MCF 10A (cell line): ENCODE results near the gene ZNF652. TPM values are rescaled to one million over a fixed set of nuclear protein-coding genes. Genes with fewer than 3 reads are reported as not detected.

Experiments used
- BruUV-seq: library from RNA; stranded (reverse); fragments of 400-500 nt; replicated peaks from 2 replicates; lab custom pipeline; 2021; lab: Mats Ljungman, UMichigan
- CTCF ChIA-PET: fragments of 300-600 bp; sonication (Branson Sonifier 250); formaldehyde crosslinking; extraction: SDS; loops from one replicate; lab custom pipeline; 2021; ENCODE audit warnings: antibody characterized with exemption, inconsistent platforms; lab: Yijun Ruan, JAX
- POLR2A ChIA-PET: fragments of 300-600, 350-650 bp; sonication (Branson Sonifier 250); formaldehyde crosslinking; extraction: SDS; loops from one replicate; lab custom pipeline; 2020; ENCODE audit warnings: antibody characterized with exemption, inconsistent platforms; lab: Yijun Ruan, JAX
- DNase-seq: peaks from one replicate; pipeline ENCODE4 v3.0.0-alpha.2; 2018; ENCODE audit not compliant: unreplicated experiment
- H3K27ac Mint-ChIP-seq: one replicate; pipeline ENCODE4 v1.8.0; 2022; ENCODE audit warnings: mild to moderate bottlenecking, low read depth, mixed read lengths; ENCODE audit not compliant: unreplicated experiment
- H3K27me3 Mint-ChIP-seq: one replicate; pipeline ENCODE4 v1.8.0; 2022; ENCODE audit warnings: mixed read lengths; ENCODE audit not compliant: insufficient read depth, unreplicated experiment
- H3K36me3 Mint-ChIP-seq: one replicate; pipeline ENCODE4 v1.8.0; 2022; ENCODE audit warnings: mild to moderate bottlenecking, moderate library complexity, mixed read lengths; ENCODE audit not compliant: insufficient read depth, unreplicated experiment
- H3K4me1 Mint-ChIP-seq: one replicate; pipeline ENCODE4 v1.8.0; 2022; ENCODE audit warnings: mixed read lengths; ENCODE audit not compliant: insufficient read depth, unreplicated experiment
- H3K4me3 Mint-ChIP-seq: one replicate; pipeline ENCODE4 v1.8.0; 2022; ENCODE audit warnings: mild to moderate bottlenecking, moderate library complexity, mixed read lengths; ENCODE audit not compliant: unreplicated experiment
- H3K9me3 Mint-ChIP-seq: one replicate; pipeline ENCODE4 v1.8.0; 2022; ENCODE audit warnings: mixed read lengths; ENCODE audit not compliant: unreplicated experiment
- CTCF ChIP-seq: fragments of 200-600 bp; IDR thresholded peaks from one replicate; pipeline ENCODE4 v1.8.0; 2022; ENCODE audit warnings: antibody characterized with exemption, mild to moderate bottlenecking; ENCODE audit not compliant: unreplicated experiment
- intact Hi-C: fragments of 100-400 bp; cut with micrococcal nuclease; formaldehyde crosslinking; loops from 2 replicates; pipeline ENCODE4 v1.14.1; 2022
- total RNA-seq: library from RNA; stranded (reverse); gene quantifications from 2 replicates; pipeline ENCODE4 v1.2.3, GENCODE V29; 2022

The ZNF652 gene
- total RNA-seq, 1 experiment from 2014 or later, result 18.8 TPM

DNA sequence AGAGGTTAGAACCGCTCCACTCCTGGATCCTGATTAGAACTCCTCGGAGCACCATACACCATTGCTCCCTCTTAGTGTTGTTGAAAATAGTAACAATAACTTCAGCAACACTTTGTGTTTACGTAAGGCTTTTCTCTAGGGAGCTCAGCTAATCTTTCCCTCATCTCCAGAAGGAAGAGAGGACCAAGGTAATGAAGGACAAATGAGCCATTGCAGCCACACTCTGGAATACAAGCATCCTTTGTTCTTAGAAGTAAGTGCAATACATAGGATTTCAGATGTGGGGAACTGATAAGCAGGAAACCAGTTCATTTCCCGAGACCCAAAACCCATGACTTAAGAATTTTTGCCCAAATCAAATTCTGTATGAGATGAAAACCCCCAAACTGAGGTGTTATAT, 22.9 kb upstream of the ZNF652 start:
- TF ChIP-seq CTCF, result no peak
- H3K4me3 Mint-ChIP-seq, result no peak overlapping the region
- H3K9me3 Mint-ChIP-seq, result no peaks in the 10 kb centered on the region
- H3K36me3 Mint-ChIP-seq, result no peaks in the 10 kb centered on the region
- H3K27me3 Mint-ChIP-seq, result no peaks in the 10 kb centered on the region
- BruUV-seq, result no TSS peak
- H3K27ac Mint-ChIP-seq, result no peak overlapping the region
- H3K4me1 Mint-ChIP-seq, result no peaks in the 10 kb centered on the region
- CTCF ChIA-PET, result interaction anchor here (0.6 to 2.0 kb wide), 3 partner anchors 16 to 672 kb away, joined by 4 to 6 read pairs (median 4); no protein-coding TSS in a partner anchor
- POLR2A ChIA-PET, result interaction anchor here (0.7 to 1.1 kb wide), 2 partner anchors 36 to 47 kb away, joined by 3 to 4 read pairs; no protein-coding TSS in a partner anchor
- no peak for DNase-seq
- intact Hi-C loops, result no loop called here

GRCh38 chr17:49383060-49383459, 21.0 kb upstream of the ZNF652 start:
- H3K27me3 Mint-ChIP-seq, result no peaks in the 10 kb centered on the region
- DNase-seq, result no peak

DNA sequence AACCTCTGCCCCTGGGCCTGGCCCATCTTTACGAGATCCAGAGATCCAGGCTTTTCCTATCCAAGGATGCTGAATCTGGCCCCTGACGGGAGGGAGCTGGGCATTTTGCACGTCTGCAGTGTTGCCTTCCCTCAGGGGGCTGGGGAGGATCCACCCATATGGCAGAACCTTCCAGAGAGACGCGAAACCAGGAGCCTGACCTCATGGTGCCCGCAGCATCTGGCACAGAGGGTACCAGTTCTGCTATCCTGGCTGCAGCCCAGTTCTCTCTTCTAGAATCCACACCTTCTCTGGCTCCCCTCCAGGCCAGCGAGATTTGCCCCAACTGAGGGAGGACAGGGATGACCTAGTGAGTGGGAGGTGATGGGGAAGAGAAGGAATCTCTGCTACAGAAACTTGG, 20.5 kb upstream of the ZNF652 start:
- POLR2A ChIA-PET, result no interaction called here

More at GRCh38 chr17:49383060-49383459, 21.0 kb upstream of the ZNF652 start:
- Mint-ChIP-seq H3K27ac (no peak overlapping the region), H3K36me3 (no peaks in the 10 kb centered on the region), H3K9me3 (no peaks in the 10 kb centered on the region), H3K4me3 (no peak overlapping the region), H3K4me1 (no peaks in the 10 kb centered on the region)
- ChIA-PET POLR2A (no interaction called here), CTCF (interaction anchor here (0.8 to 2.0 kb wide), 3 partner anchors 14 to 67 kb away, joined by 3 to 6 read pairs (median 3); no protein-coding TSS in a partner anchor)
- no peak for TF ChIP-seq CTCF
- intact Hi-C loops, result no loop called here
- no TSS peak for BruUV-seq

GRCh38 chr17:49381793-49382192, 19.7 kb upstream of the ZNF652 start:
- H3K4me3 Mint-ChIP-seq, result no peak overlapping the region
- H3K4me1 Mint-ChIP-seq, result no peaks in the 10 kb centered on the region
- ChIA-PET CTCF (interaction anchor here (0.6 kb wide), 1 partner anchor 57 kb away, joined by 3 read pairs; no protein-coding TSS in a partner anchor), POLR2A (no interaction called here)
- no peak for DNase-seq
- intact Hi-C loops, result no loop called here
- H3K36me3 Mint-ChIP-seq, result no peaks in the 10 kb centered on the region
- H3K27ac Mint-ChIP-seq, result no peak overlapping the region
- no peaks in the 10 kb centered on the region for H3K9me3 Mint-ChIP-seq
- H3K27me3 Mint-ChIP-seq, result no peaks in the 10 kb centered on the region
- TF ChIP-seq CTCF, result no peak
- BruUV-seq, result no TSS peak

More for the DNA sequence above, 20.5 kb upstream of the ZNF652 start:
- no peaks in the 10 kb centered on the region for H3K4me1 Mint-ChIP-seq
- no peaks in the 10 kb centered on the region for H3K36me3 Mint-ChIP-seq
- DNase-seq, result no peak
- no peak overlapping the region for H3K27ac Mint-ChIP-seq
- H3K4me3 Mint-ChIP-seq, result no peak overlapping the region
- CTCF ChIA-PET, result interaction anchor here (0.8 kb wide), 2 partner anchors 16 to 66 kb away, joined by 3 read pairs; no protein-coding TSS in a partner anchor
- no peaks in the 10 kb centered on the region for H3K27me3 Mint-ChIP-seq
- H3K9me3 Mint-ChIP-seq, result no peaks in the 10 kb centered on the region
- intact Hi-C loops, result no loop called here
- TF ChIP-seq CTCF, result no peak
- no TSS peak for BruUV-seq
